ENCODE results near the gene SPDYE18.
"Not testable (repeated sequence)": the region's sequence is repeated elsewhere in the genome, so short reads cannot be mapped to it uniquely, and the experiment has no call there.

The SPDYE18 gene

DNA sequence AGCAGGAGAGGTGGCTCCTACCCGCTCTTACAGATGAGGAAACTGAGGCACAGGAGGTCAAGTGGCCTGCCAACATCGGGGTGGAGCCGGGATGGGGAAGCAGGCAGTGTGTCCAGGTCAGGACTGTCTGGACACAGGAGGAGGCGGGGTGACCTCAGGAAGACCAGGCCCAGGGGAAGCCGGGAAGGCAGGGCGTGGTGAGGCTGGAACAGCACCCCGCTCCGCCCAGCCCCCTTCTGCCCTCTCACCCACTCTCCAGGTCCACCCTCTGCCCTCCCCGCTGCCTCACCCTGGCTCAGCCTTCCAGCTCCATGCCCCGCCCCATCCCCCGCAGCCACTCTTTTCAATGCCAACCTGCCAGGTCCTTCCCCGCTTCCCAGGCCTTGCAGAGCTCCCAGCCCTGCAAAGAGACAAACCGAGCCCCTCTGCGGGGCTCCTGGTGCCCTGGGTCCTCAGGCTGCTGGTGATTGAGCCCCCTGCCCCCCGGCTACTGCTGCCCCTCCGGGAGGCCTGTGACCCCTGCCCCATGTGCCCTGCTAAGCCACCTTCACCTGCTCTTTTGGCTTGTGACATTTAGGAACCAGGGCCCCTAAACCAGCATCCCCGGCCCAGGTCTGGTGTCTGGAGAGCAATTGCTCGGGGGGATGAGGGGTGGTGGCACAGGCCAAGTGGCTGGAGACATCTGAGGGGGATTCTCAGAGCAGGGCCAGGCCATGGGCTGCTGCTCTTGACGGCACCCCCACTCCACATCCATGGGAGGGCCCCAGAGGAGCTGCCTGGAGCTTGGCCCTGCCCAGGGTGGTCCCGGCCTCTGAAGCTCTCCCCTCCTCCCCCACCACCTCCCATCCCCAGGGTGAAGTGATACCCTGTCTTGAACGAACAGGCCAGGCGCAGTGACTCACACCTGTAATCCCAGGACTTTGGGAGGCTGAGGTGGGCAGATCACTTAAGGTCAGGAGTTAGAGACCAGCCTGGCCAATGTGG lies 55.9 kb downstream of the SPDYE18 start:
- in situ Hi-C loops (cut with HindIII; ENCODE audit: low sequenced_read_pairs) = not testable (repeated sequence)

DNA sequence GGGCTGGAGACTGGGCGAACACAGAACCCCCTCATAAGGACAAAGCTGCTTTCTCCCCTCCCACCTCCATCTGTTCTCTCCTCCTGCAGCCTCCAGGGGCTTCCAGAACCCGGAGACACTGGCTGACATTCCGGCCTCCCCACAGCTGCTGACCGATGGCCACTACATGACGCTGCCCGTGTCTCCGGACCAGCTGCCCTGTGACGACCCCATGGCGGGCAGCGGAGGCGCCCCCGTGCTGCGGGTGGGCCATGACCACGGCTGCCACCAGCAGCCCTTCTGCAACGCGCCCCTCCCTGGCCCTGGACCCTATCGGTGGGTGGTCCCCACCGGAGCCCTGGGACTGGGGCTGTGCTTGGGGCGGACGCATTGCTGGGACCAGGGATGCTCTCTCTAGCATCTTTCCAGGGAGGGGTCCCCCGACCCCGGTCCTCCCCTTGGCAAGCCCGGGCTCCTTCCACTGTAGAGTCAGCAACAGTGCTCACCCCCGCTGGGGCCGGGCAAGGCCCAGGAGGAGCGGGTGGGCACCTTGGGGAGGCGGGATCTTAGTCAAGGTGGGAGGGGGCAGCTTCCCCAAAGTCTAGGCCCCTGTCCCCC lies 56.8 kb downstream of the SPDYE18 start:
- in situ Hi-C loops (cut with HindIII; ENCODE audit: low sequenced_read_pairs) = not testable (repeated sequence)

DNA sequence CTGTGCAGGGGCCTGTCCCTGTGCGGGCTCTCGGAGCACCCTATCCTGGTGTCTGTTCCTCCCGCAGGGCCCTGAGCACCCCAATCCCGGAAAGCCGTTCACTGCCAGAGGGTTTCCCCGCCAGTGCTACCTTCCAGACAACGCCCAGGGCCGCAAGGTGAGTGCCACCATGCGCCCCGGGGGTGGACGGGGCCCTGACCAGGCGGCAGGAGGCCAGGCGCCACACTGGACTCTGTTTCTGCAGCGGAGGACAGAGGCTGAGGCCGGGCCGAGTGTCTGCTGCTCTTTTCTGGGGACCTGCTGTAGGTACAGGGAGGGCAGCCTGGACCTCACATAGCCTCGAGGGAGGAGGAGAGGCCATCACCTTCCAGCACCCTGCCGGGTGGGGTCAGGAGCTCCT lies 58.2 kb downstream of the SPDYE18 start:
- in situ Hi-C loops (cut with HindIII; ENCODE audit: low sequenced_read_pairs) = not testable (repeated sequence)

DNA sequence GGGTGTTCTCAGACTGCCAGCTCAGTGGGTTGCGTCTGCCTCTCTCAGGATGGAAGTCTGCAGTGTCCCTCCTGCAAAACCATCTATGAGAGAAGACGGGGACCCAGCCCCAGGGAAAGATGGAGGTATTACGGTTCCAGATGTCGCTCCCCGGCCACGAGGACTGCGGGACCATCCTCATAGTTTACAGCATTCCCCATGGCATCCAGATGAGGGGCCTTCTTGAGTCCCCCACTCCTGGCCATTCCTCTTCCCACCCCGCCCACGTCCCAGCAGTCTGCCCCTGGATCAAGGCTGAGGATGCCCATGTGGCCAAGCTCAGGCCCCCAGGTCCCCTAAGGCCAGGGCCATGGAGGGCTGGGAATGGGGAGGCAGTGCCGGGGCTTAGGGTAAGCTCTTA lies 59.1 kb downstream of the SPDYE18 start:
- in situ Hi-C loops (cut with HindIII; ENCODE audit: low sequenced_read_pairs) = not testable (repeated sequence)

DNA sequence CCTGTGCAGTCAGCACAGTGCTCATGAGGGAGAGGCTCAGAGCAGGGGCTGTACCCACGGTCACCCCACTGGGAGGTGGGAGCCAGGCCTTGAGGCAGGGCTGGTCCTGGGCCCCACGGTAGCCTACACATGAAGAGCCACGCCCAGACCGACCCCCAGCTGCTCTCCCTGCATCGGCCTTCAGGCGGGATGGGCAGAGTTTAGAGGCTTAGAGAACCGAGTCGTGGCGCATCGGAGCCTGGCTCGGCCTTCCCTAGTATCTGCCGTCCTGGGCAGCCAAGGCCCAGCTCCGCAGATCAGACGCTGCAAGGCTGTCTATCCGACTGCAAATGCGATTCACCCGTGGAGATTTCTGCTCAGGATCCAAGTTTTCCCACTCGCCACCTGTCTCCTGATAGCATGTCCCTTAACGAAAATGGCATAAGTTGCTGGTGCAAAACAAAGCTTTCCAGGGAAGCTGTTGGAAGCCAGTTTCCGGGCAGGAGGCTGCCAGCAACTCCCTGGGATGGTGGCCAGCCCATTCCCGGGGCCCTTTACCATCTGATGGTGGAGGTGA lies 59.6 kb downstream of the SPDYE18 start:
- in situ Hi-C loops (cut with HindIII; ENCODE audit: low sequenced_read_pairs) = not testable (repeated sequence)

DNA sequence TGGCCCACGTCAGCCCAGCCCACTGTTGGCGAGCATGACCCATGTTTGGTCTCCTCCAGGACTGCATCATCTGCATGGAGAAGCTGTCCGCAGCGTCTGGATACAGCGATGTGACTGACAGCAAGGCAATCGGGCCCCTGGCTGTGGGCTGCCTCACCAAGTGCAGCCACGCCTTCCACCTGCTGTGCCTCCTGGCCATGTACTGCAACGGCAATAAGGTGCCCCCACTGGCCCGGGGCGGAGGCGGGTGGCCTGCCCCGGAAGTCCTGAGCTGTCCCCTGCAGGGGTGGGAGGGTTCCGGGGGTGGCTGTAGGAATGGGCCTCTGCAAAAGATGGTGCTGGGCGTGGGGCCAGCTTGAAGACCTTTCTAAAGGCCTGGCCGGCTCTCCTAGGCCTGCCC lies 60.3 kb downstream of the SPDYE18 start:
- in situ Hi-C loops (cut with HindIII; ENCODE audit: low sequenced_read_pairs) = not testable (repeated sequence)
